NCI-H774 (cell line): ENCODE measurements around the gene AQP6.
"Not testable (repeated sequence)": the region's sequence is repeated elsewhere in the genome, so short reads cannot be mapped to it uniquely, and the experiment has no call there.

ENCODE experiments used
- DNase-seq: peaks from one replicate; lab custom pipeline; 2025; lab: John Stamatoyannopoulos, UW

The AQP6 gene

GRCh38 chr12:49969651-49970429, 2.9 kb upstream of the AQP6 start:
- no peak for DNase-seq

- DNase-seq, result no peak
Measured at GRCh38 chr12:49970658-49971057, 2.1 kb upstream of the AQP6 start.

GRCh38 chr12:49971141-49971540, 1.6 kb upstream of the AQP6 start:
- no peak for DNase-seq

GRCh38 chr12:49972129-49972528, 618 bp upstream of the AQP6 start:
- DNase-seq, result no peak

- no peak for DNase-seq
Measured at GRCh38 chr12:49973361-49973830, 649 bp downstream of the AQP6 start.

- no peak for DNase-seq
Measured at GRCh38 chr12:49974231-49974675, 1.5 kb downstream of the AQP6 start.

- no peak for DNase-seq
Measured at GRCh38 chr12:49974677-49975317, 2.0 kb downstream of the AQP6 start.

GRCh38 chr12:49975318-49975761, 2.6 kb downstream of the AQP6 start:
- no peak for DNase-seq

GRCh38 chr12:49976557-49976956, 3.8 kb downstream of the AQP6 start:
- DNase-seq, result no peak

GRCh38 chr12:49978125-49978524, 5.4 kb downstream of the AQP6 start:
- no peak for DNase-seq

- DNase-seq, result no peak
Measured at GRCh38 chr12:49979016-49979586, 6.4 kb downstream of the AQP6 start.

GRCh38 chr12:49979791-49980190, 7.0 kb downstream of the AQP6 start:
- no peak for DNase-seq

GRCh38 chr12:49980501-49981349, 8.0 kb downstream of the AQP6 start:
- DNase-seq, result no peak

GRCh38 chr12:49982246-49983087, 9.7 kb downstream of the AQP6 start:
- no peak for DNase-seq

- no peak for DNase-seq
Measured at GRCh38 chr12:49983892-49984291, 11.1 kb downstream of the AQP6 start.

GRCh38 chr12:49984476-49985359, 12.0 kb downstream of the AQP6 start:
- DNase-seq, result no peak

GRCh38 chr12:49985981-49986380, 13.2 kb downstream of the AQP6 start:
- DNase-seq, result no peak

GRCh38 chr12:49986476-49986875, 13.7 kb downstream of the AQP6 start:
- DNase-seq, result not testable (repeated sequence)

GRCh38 chr12:49987625-49988303, 15.0 kb downstream of the AQP6 start:
- no peak for DNase-seq

GRCh38 chr12:49989400-49989799, 16.7 kb downstream of the AQP6 start:
- DNase-seq, result not testable (repeated sequence)
